Progenitor cell of endocrine pancreas (in vitro differentiated cells): ENCODE results near the gene OSBP2. TPM values are rescaled to one million over a fixed set of nuclear protein-coding genes. Genes with fewer than 3 reads are reported as not detected.
"Not testable (repeated sequence)": the region's sequence is repeated elsewhere in the genome, so short reads cannot be mapped to it uniquely, and the experiment has no call there.

Experiments
- DNase-seq: peaks from one replicate; pipeline ENCODE4 v3.0.0; 2021; ENCODE audit warnings: low spot score; ENCODE audit not compliant: unreplicated experiment
- H3K27ac Mint-ChIP-seq: 2 replicates; pipeline ENCODE4 v1.8.0; 2021; ENCODE audit warnings: mild to moderate bottlenecking, moderate library complexity, mixed read lengths
- H3K27me3 Mint-ChIP-seq: 2 replicates; pipeline ENCODE4 v1.8.0; 2021; ENCODE audit warnings: mixed read lengths
- H3K36me3 Mint-ChIP-seq: 2 replicates; pipeline ENCODE4 v1.8.0; 2022; ENCODE audit warnings: mixed read lengths; ENCODE audit not compliant: insufficient read depth
- H3K4me1 Mint-ChIP-seq: 2 replicates; pipeline ENCODE4 v1.8.0; 2021; ENCODE audit warnings: low read depth, mixed read lengths
- H3K4me3 Mint-ChIP-seq: 2 replicates; pipeline ENCODE4 v1.8.0; 2021; ENCODE audit warnings: low read depth, mild to moderate bottlenecking, moderate library complexity, mixed read lengths
- H3K9me3 Mint-ChIP-seq: 2 replicates; pipeline ENCODE4 v1.8.0; 2021; ENCODE audit warnings: low read depth, mixed read lengths
- CTCF ChIP-seq: fragments of 200-600 bp; sonication (generic); IDR thresholded peaks from one replicate; pipeline ENCODE4 v1.5.0; 2021; ENCODE audit warnings: antibody characterized with exemption, mild to moderate bottlenecking; ENCODE audit not compliant: unreplicated experiment
- total RNA-seq: library from RNA; stranded (reverse); gene quantifications from 2 replicates; pipeline ENCODE4 v1.2.1, GENCODE V29; 2021

Gene OSBP2
- total RNA-seq, 1 donor from 2014 or later, result 8.3 TPM

- H3K27ac Mint-ChIP-seq, result no peak overlapping the region
- H3K36me3 Mint-ChIP-seq, result no peaks in the 10 kb centered on the region
- no peaks in the 10 kb centered on the region for H3K9me3 Mint-ChIP-seq
- H3K27me3 Mint-ChIP-seq, result peaks cover 10% of the 10 kb centered on the region
- peaks cover 15% of the 10 kb centered on the region for H3K4me1 Mint-ChIP-seq
- TF ChIP-seq CTCF, result no peak
- no peak overlapping the region for H3K4me3 Mint-ChIP-seq
- no peak for DNase-seq
These were observed 7.2 kb downstream of the OSBP2 start for GRCh38 chr22:30701872-30702271.

GRCh38 chr22:30702856-30703255, 8.2 kb downstream of the OSBP2 start:
- H3K4me1 Mint-ChIP-seq, result peaks cover 15% of the 10 kb centered on the region

GRCh38 chr22:30704978-30705377, 10.3 kb downstream of the OSBP2 start:
- Mint-ChIP-seq H3K9me3 (peaks cover 4% of the 10 kb centered on the region), H3K27ac (peak overlapping the region; percentile 1), H3K4me1 (peaks cover 15% of the 10 kb centered on the region), H3K27me3 (no peaks in the 10 kb centered on the region), H3K4me3 (no peak overlapping the region), H3K36me3 (peaks cover 2% of the 10 kb centered on the region)
- TF ChIP-seq CTCF, result no peak
- no peak for DNase-seq

More at GRCh38 chr22:30702856-30703255, 8.2 kb downstream of the OSBP2 start:
- Mint-ChIP-seq H3K36me3 (no peaks in the 10 kb centered on the region), H3K27me3 (peaks cover 2% of the 10 kb centered on the region), H3K27ac (no peak overlapping the region), H3K9me3 (no peaks in the 10 kb centered on the region), H3K4me3 (no peak overlapping the region)
- TF ChIP-seq CTCF, result no peak
- no peak for DNase-seq

GRCh38 chr22:30705710-30706651, 11.3 kb downstream of the OSBP2 start:
- Mint-ChIP-seq H3K9me3 (peaks cover 4% of the 10 kb centered on the region), H3K27me3 (no peaks in the 10 kb centered on the region), H3K27ac (peak overlapping the region; percentile 1), H3K4me3 (no peak overlapping the region), H3K36me3 (peaks cover 2% of the 10 kb centered on the region), H3K4me1 (peaks cover 15% of the 10 kb centered on the region)
- no peak for DNase-seq
- no peak for TF ChIP-seq CTCF

GRCh38 chr22:30709980-30710379, 15.3 kb downstream of the OSBP2 start:
- not testable (repeated sequence) for H3K27me3 Mint-ChIP-seq, H3K9me3 Mint-ChIP-seq, DNase-seq, H3K27ac Mint-ChIP-seq, H3K4me3 Mint-ChIP-seq, H3K36me3 Mint-ChIP-seq
- H3K4me1 Mint-ChIP-seq, result peaks cover 15% of the 10 kb centered on the region

- Mint-ChIP-seq H3K27me3 (no peaks in the 10 kb centered on the region), H3K36me3 (peaks cover 2% of the 10 kb centered on the region), H3K27ac (no peak overlapping the region), H3K4me1 (no peaks in the 10 kb centered on the region), H3K4me3 (no peak overlapping the region), H3K9me3 (peaks cover 4% of the 10 kb centered on the region)
- DNase-seq, result no peak
- no peak for TF ChIP-seq CTCF
These were observed 17.4 kb downstream of the OSBP2 start for GRCh38 chr22:30712094-30712493.
